Measurements from ENCODE around the gene SLC6A11. TPM values are rescaled to one million over a fixed set of nuclear protein-coding genes. Genes with fewer than 3 reads are reported as not detected.

The SLC6A11 gene
- total and polyA plus RNA-seq, 2 donors (not counting 3 experiments of a cell fraction or from before 2014, with no cell fraction given): not detected

DNA sequence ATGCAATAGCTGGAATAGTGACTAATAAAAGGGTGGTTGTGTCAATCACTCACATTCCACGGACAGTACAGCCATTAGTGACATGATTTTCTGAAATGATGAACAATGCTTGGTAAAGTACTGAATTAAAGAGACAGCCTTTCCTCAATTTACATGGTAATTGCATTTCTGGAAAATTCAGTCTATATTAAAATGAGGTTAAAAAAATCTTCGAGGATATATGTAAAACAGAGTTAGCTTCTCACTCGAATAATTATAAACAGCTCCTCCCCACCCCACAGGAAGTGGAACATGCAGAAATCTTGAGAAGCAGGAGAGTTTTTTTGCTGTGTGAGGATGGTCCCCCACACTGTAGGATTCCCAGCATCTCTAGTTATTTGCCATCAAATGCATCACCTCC, 42.1 kb downstream of the SLC6A11 start:
- CTCF ChIA-PET: no interaction called here
- Histone ChIP-seq H3K9me1 (replicated peaks; ENCODE audit: control insufficient read depth, extremely low read depth, insufficient read depth, low read length) (no peaks in the 10 kb centered on the region), H3K4me3 (replicated peaks in 1 of 3; ENCODE audit: insufficient read depth in 1 of 3, low read depth in 1 of 3, low read length in 3 of 3) (no peak overlapping the region), H3K36me3 (ENCODE audit: control insufficient read depth in 2 of 2, extremely low read depth in 1 of 2, insufficient read depth in 2 of 2, low read length in 2 of 2) (no peaks in the 10 kb centered on the region), H3K27ac (ENCODE audit: insufficient read depth, low read depth, low read length) (no peak overlapping the region), H3K79me2 (ENCODE audit: control insufficient read depth, insufficient read depth, low read length) (no peaks in the 10 kb centered on the region), H3K4me2 (ENCODE audit: insufficient read depth, low read length) (no peak overlapping the region), H2AFZ (ENCODE audit: low read depth, low read length) (no peak overlapping the region), H4K20me1 (replicated peaks; ENCODE audit: control insufficient read depth, extremely low read depth, insufficient read depth, low read length) (no peaks in the 10 kb centered on the region), H3K9me3 (replicated peaks; ENCODE audit: control insufficient read depth, insufficient read depth, low read length) (no peaks in the 10 kb centered on the region), H3K27me3 (ENCODE audit: control insufficient read depth in 2 of 2, insufficient read depth in 2 of 2, low read length in 2 of 2) (no peaks in the 10 kb centered on the region), H3K4me1 (ENCODE audit: control insufficient read depth, extremely low read depth, insufficient read depth, low read length) (no peaks in the 10 kb centered on the region), H3K9ac (replicated peaks; ENCODE audit: extremely low read depth, insufficient read depth, low read length) (no peak overlapping the region)
- TF ChIP-seq POLR2A (IDR thresholded peaks at IDR 0.05; ENCODE audit: low read depth, low read length): no peak
- TF ChIP-seq GATA2 (IDR thresholded peaks at IDR 0.05; ENCODE audit: insufficient read depth, insufficient read length, low read depth, low read length): no peak
- TF ChIP-seq, protein P1, sequence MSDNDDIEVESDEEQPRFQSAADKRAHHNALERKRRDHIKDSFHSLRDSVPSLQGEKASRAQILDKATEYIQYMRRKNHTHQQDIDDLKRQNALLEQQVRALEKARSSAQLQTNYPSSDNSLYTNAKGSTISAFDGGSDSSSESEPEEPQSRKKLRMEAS (IDR thresholded peaks at IDR 0.05; ENCODE audit: insufficient read depth, insufficient read length): no peak
- no peak for TF ChIP-seq JUN (IDR thresholded peaks at IDR 0.05; ENCODE audit: borderline replicate concordance, insufficient read depth, insufficient read length, low read depth)
- no peak for TF ChIP-seq FOS (IDR thresholded peaks at IDR 0.05; ENCODE audit: borderline replicate concordance, insufficient read depth, low read length)
- TF ChIP-seq MYC (IDR thresholded peaks at IDR 0.05; ENCODE audit: low read depth, low read length): no peak
- TF ChIP-seq, protein P2, sequence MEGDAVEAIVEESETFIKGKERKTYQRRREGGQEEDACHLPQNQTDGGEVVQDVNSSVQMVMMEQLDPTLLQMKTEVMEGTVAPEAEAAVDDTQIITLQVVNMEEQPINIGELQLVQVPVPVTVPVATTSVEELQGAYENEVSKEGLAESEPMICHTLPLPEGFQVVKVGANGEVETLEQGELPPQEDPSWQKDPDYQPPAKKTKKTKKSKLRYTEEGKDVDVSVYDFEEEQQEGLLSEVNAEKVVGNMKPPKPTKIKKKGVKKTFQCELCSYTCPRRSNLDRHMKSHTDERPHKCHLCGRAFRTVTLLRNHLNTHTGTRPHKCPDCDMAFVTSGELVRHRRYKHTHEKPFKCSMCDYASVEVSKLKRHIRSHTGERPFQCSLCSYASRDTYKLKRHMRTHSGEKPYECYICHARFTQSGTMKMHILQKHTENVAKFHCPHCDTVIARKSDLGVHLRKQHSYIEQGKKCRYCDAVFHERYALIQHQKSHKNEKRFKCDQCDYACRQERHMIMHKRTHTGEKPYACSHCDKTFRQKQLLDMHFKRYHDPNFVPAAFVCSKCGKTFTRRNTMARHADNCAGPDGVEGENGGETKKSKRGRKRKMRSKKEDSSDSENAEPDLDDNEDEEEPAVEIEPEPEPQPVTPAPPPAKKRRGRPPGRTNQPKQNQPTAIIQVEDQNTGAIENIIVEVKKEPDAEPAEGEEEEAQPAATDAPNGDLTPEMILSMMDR (IDR thresholded peaks at IDR 0.05; ENCODE audit: extremely low read depth in 1 of 2, insufficient read depth in 1 of 2, low read depth in 1 of 2, low read length in 2 of 2): no peak
- no peak for TF ChIP-seq EZH2 (IDR thresholded peaks at IDR 0.05; ENCODE audit: borderline replicate concordance, low read depth, low read length, severe bottlenecking)
- no peak for TF ChIP-seq POLR2AphosphoS5 (IDR thresholded peaks at IDR 0.05; ENCODE audit: insufficient read depth, low read depth, low read length)
- DNase-seq (ENCODE audit: low read depth, low spot score) (no peak), FAIRE-seq (no peak)
- no TSS peak for BruUV-seq (replicated peaks)
- intact Hi-C loops (cut with micrococcal nuclease) (no loop called here), dilution Hi-C loops (cut with MboI; ENCODE audit: extremely low pct_ligation_motif_present, low sequenced_read_pairs) (no loop called here)
- POLR2A ChIA-PET: no interaction called here
